Activated CD4-positive, alpha-beta T cell treated with anti-CD3 and anti-CD28 coated beads for 48 hours (primary cell): Measurements from ENCODE around the gene SEMA4C.
A peak's percentile ranks its signal among the peaks of the same experiment; 100 is the strongest.

Experiments used
- DNase-seq: peaks from one replicate; pipeline ENCODE4 v3.0.0-alpha.2; 2020

SEMA4C gene

GRCh38 chr2:96869822-96870625 is at the start of gene SEMA4C:
TSS of gene SEMA4C (minus strand) at chr2:96870080. CDS start at chr2:96867886, 2,194 bp downstream.
- DNase-seq, result peak; percentile 34

GRCh38 chr2:96918754-96919550 is 49.1 kb upstream of the SEMA4C start:
- no peak for DNase-seq

GRCh38 chr2:96918092-96918753 is 48.3 kb upstream of the SEMA4C start:
- no peak for DNase-seq

GRCh38 chr2:96916646-96917543 is 47.0 kb upstream of the SEMA4C start:
- DNase-seq, result no peak

- no peak for DNase-seq
These were observed 46.3 kb upstream of the SEMA4C start for GRCh38 chr2:96916156-96916630.

GRCh38 chr2:96914332-96914731 is 44.5 kb upstream of the SEMA4C start:
- DNase-seq, result no peak

GRCh38 chr2:96913398-96914202 is 43.7 kb upstream of the SEMA4C start:
- peak; percentile 65 for DNase-seq

GRCh38 chr2:96913117-96913397 is 43.2 kb upstream of the SEMA4C start:
- DNase-seq, result no peak

GRCh38 chr2:96912346-96913116 is 42.7 kb upstream of the SEMA4C start:
- no peak for DNase-seq

- DNase-seq, result no peak
These were observed 39.7 kb upstream of the SEMA4C start for GRCh38 chr2:96909611-96910021.

GRCh38 chr2:96907115-96908041 is 37.5 kb upstream of the SEMA4C start:
- DNase-seq, result no peak

GRCh38 chr2:96906729-96907114 is 36.8 kb upstream of the SEMA4C start:
- DNase-seq, result no peak

- no peak for DNase-seq
These were observed 33.9 kb upstream of the SEMA4C start for GRCh38 chr2:96903815-96904214.

- DNase-seq, result no peak
These were observed 33.4 kb upstream of the SEMA4C start for GRCh38 chr2:96903318-96903717.

GRCh38 chr2:96900237-96900636 is 30.4 kb upstream of the SEMA4C start:
- DNase-seq, result no peak

GRCh38 chr2:96899413-96899741 is 29.5 kb upstream of the SEMA4C start:
- no peak for DNase-seq

GRCh38 chr2:96898641-96899412 is 28.9 kb upstream of the SEMA4C start:
- DNase-seq, result no peak

- no peak for DNase-seq
These were observed 28.2 kb upstream of the SEMA4C start for GRCh38 chr2:96898135-96898505.

GRCh38 chr2:96897491-96898134 is 27.7 kb upstream of the SEMA4C start:
- DNase-seq, result no peak
